CMK (cell line): ENCODE results near the gene BRD2.
"Not testable (repeated sequence)": the region's sequence is repeated elsewhere in the genome, so short reads cannot be mapped to it uniquely, and the experiment has no call there.

Experiments
- DNase-seq: peaks from one replicate; pipeline ENCODE4 v3.0.0-alpha.2; 2010; ENCODE audit warnings: low read depth

Gene BRD2

DNA sequence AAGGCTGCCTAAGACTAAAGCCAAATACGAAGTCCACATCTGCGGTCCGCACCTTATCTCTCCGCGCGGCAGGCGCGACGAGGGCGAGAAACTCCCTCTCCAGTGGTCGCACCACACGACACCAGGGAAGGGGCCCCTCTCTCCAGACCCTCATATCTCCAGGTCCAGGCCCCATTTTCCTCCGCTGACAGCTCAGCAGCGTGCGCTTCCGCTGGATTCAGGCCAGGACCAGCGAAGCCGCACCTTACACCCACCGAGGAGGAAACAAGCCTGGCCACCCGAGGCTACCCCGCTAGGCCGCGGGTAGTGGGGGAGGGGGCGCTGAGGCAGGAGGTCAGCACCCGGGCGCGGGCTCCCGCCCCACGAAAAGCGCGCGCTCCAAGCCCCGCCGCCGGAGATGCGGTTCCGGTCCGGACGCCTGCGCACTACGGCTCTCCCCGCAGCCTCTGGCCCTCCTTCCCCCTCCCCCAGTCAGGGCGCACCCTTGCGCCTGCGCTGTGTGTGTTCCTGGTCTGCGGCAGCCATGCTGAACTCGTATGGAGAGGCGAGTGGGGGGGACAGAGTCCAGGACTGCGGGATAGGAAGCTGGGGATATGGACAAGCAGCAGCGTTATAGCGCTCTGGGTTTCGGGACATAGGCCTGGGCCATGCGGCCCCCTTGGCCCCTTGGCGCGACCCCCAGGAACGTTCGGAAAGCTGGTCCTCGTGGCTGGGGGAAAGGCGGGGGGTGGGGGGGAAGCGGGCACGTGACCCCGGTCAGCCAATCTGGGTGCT, at the start of gene BRD2:
BRD2 (plus strand) TSS at position 502 of the 774 bp plus-strand sequence. CDS start 4,305 bp downstream, outside the sequence.
- peak; percentile 96 for DNase-seq

DNA sequence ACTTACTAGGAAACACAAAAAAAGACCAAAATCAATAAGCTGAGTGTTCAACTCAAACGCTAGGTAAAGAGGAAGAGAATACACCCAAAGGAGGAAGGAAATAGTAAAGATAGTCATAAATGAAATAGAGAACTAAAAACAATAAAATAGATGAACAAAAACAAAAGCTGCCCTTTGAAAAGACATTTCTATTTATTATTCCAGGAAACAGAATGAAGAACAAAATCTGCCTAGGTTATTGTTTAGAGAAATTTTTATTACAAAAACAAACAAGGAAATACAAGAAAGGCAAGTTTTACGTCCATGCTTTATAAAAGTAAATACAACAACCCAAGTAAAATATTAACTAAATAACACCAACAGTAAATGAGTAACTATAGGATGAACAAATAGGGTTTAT, 47.7 kb upstream of the BRD2 start:
- DNase-seq = no peak

- DNase-seq = no peak
Measured at GRCh38 chr6:32922083-32922482, 46.3 kb upstream of the BRD2 start.

- DNase-seq = no peak
Measured at GRCh38 chr6:32931211-32931610, 37.2 kb upstream of the BRD2 start.

DNA sequence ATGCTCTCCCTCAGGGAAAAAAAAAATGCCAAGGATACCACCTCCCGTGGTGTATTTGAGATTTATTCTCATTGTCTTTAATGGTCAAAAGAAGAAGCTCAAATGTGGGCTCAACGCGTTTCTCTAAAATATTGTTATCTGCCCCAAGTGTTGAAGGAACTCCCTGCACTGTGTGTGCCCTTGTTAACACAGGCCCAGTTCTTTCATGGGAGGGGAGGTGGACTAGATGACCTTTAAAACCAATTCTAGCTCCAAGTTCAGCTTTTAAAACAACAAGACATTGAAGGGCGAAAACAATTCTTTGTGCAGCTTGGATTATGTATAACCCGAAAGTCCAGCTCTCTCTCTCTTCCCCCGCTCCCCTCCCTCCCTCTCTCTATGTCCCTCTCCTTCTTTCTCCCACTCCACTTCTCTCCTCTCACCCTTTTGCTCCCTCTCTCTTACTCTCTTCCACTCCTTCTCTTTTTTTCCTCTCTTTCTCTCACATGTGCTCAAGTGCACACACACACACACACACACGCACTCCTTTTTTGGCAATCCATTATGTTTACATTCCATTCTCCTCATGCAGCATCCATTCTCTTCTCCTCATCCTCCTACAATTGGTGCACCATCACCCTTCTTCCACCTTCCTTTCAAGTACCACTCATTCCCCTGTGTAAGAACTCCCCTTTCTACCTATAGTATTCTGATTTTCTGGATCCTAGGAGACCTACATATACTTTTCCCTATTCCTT, 36.1 kb upstream of the BRD2 start:
- DNase-seq = no peak

DNA sequence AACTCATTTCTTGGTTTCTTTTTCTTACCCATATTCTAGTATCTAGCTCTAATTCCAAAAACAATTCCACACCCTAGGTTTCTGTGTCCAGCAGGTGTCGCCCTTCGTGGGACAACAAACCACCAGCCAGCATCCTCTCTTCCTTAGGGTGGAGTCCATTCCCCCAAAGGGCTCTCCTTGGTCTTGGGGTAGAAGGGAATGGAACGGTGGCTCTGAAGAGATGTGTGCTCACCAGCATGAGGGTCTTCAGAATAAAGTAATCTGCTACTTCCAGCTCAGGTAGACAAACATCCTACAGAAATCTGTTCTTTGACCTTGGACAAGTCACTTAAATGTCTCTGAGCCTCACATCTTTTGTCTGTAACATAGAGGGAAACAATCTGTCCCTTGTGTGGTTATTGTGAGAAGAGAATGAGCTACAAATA, 34.7 kb upstream of the BRD2 start:
- DNase-seq = no peak

DNA sequence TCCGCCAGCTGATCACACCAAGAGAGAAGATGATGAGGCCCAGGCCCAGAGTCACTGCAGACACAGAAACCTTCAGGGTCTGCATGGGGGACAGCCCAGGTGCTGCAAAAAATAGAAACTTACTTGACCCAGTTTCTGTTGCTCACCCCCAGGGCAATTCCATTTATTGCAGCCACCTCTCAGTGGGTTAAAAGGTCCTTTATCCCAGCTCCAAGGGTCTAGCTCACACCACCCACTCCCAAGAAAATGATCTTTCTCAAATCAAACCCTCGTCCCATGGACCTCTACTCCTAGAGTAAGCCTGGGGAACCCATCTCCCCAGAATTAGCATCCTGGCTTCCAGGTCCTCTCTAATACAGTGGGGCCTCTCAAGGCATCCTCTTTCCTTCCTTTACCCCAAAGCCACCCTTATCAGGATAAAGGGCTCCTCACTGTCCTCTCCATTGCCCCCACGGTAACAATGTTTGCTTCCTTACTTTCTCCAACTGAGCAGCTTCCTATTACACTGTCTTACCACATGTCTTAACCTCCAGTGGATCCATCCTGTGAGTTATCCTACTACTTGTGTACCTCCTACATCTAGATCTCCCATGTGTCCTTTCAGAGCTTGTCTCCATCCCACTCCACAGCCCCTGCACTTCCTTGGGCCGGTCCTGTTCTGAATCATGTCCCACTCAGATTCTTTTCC, 32.7 kb upstream of the BRD2 start:
- DNase-seq = no peak

GRCh38 chr6:32936239-32937152, 31.9 kb upstream of the BRD2 start:
- no peak for DNase-seq

DNA sequence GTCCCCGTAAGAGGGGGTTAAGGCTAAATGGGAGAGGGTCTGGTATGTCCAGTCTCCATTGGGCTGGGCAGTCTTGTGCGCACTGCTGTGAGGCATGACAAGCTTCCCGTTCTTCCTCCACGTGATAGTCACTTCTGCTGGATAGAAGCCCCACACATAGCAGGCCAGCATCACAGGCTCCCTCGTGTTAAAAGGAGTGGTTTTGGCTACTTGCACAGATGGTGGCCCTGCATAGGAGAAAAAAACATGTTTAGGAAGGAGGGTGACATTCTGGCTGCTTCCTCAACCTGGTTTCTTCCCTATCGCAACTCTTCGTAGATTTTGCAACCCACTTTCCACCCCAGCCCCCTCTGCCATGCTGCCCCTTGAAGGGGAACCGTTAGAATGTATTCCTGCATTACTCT, 31.2 kb upstream of the BRD2 start:
- DNase-seq = no peak

DNA sequence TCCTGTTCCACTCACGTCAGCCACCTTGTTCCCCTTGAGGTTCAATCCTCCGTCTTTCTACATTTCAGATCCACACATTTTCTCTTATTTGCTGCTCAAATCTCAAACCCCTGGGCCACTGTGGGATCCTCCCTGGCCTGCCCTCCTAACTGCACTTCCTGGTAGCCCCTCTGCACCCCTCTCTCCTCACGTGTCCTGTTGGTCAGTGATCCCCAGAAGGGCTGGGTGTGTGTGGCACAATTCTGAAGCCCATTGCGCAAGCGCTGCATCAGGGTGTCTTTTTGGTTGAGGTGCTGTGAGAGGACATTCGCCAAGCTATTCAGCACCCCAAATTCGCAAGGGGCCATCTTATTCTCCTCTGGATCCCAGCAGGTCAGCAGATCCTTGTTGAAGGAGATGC, 29.9 kb upstream of the BRD2 start:
- no peak for DNase-seq

GRCh38 chr6:32940656-32941213, 27.7 kb upstream of the BRD2 start, which contains the start of gene HLA-DMB:
Gene HLA-DMB, minus strand, starts transcription at chr6:32941028. Its CDS starts 221 bp downstream, at chr6:32940807.
- DNase-seq = no peak

- no peak for DNase-seq
Measured at GRCh38 chr6:32941214-32941768, 27.1 kb upstream of the BRD2 start.

DNA sequence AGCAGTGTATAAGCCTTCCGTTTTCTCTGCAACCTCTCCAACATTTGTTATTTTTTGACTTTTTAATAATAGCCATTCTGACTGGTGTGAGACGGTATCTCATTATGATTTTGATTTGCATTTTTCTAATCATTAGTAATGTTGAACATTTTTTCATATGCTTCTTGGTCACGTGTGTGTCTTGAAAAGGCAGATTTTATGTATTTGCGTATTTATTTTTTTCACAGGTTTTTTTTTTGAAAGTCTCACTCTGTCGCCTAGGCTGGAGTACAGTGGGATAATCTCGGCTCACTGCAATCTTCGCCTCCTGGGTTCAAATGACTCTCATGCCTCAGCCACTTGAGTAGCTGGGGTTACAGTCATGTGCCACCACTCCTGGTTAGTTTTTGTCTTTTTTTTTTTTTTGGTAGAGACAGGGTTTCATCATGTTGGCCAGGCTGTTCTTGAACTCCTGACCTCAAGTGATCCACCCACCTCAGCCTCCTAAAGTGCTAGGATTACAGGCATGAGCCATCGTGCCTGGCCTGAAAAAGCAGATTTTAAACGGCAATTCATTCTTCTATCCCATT, 25.8 kb upstream of the BRD2 start:
- not testable (repeated sequence) for DNase-seq

DNA sequence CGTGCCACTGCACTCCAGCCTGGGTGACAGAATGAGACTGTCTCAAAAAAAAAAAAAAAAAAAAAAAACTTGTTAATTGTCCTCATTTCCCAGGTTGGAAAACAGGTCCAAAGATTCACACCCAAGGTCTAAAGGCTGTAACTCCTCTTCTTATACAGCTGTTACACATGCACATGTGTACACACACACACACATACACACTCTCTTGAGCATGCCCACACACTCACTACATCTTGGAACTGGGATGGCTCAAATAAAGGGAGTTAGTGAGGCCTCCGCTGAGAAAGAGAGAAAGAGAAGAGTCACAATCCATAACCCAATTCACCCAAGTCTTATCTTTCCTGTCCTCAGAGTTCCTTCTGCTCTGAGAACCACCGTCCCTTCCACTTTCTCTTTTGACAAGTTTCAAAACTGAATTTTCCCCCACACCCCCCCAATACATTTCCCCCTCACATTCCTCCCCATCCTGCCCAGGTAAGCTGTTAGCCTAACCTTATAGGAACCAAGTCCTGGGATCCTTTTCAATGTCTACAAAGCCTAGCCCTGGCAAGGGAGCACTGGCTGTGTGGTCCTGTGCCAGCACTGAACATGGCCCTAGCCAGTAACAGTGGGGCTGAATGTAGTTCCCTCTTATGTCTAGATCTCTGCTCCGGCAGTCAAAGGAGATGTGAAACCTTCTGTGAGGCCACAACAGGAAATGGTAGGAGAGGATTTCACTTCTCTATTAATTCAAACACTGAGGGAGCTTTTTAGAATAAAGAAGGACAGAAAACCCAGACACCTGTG, 24.3 kb upstream of the BRD2 start:
- no peak for DNase-seq

DNA sequence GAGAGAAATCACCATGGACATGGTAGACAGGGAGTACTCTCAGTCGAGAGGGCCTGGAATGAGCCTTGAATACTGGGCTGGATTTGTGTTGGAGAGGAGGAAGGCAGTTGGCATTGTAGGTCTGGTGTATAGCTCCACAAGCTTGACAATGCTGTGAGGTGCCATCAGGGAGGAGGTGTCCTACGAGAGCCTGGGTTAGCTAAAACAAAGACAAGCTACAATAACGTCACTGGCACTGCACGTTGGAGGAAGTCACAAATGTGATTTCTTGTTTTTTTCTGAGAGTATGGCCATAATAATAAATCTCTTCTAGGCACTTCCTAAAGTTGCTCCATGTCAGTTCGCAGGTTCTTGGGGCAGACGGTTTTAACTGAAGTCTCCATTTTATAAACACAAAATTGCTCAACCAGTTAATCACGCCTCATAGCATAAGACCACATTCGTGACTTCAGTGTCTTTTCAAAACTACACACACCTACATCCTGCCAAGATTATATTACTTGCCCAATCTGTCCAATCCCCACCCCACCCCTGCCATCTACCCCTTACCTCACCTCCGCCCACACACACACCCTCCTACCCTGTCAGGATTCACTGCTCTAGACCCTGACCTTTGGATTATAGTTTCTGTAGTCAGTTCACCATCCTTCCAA, 23.2 kb upstream of the BRD2 start:
- DNase-seq = no peak

- no peak for DNase-seq
Measured at GRCh38 chr6:32945953-32946352, 22.4 kb upstream of the BRD2 start.

- no peak for DNase-seq
Measured at GRCh38 chr6:32946893-32947292, 21.5 kb upstream of the BRD2 start.

GRCh38 chr6:32947552-32948465, 20.6 kb upstream of the BRD2 start:
- no peak for DNase-seq
